Transverse colon (tissue), 4 donors: ENCODE measurements around the gene AKR7A2.
"Not testable (repeated sequence)": the region's sequence is repeated elsewhere in the genome, so short reads cannot be mapped to it uniquely, and the experiment has no call there.

ENCODE experiments used
- EP300 ChIP-seq: sonication (generic); formaldehyde crosslinking; IDR thresholded peaks from one replicate; pipeline ENCODE4 v1.6.1; 2017; ENCODE audit warnings: antibody characterized with exemption, low read depth
- POLR2A ChIP-seq: fragments of 450-650 bp; IDR thresholded peaks from one replicate; pipeline ENCODE4 v1.6.1; 2016; ENCODE audit warnings: antibody characterized with exemption, mild to moderate bottlenecking, moderate library complexity
- POLR2AphosphoS5 ChIP-seq, 3 donors: sonication (generic); formaldehyde crosslinking; IDR thresholded peaks; one replicate each; pipeline ENCODE4 v1.6.1; 2016; ENCODE audit warnings: antibody characterized with exemption in 3 of 3
- TF ChIP-seq, protein P1 (sequence below), 5 experiments: fragments of 200-600 bp in 3 of 5; fragments of 450-650 bp in 2 of 5; sonication (generic) in 3 of 5; IDR thresholded peaks; 1 replicate in 2 of 5; 2 replicates in 3 of 5; pipeline ENCODE4 v1.5.1; 2016 to 2017; ENCODE audit warnings: antibody characterized with exemption in 5 of 5, inconsistent platforms in 3 of 5, mild to moderate bottlenecking in 2 of 5, moderate library complexity in 1 of 5

- TF ChIP-seq, protein P1, sequence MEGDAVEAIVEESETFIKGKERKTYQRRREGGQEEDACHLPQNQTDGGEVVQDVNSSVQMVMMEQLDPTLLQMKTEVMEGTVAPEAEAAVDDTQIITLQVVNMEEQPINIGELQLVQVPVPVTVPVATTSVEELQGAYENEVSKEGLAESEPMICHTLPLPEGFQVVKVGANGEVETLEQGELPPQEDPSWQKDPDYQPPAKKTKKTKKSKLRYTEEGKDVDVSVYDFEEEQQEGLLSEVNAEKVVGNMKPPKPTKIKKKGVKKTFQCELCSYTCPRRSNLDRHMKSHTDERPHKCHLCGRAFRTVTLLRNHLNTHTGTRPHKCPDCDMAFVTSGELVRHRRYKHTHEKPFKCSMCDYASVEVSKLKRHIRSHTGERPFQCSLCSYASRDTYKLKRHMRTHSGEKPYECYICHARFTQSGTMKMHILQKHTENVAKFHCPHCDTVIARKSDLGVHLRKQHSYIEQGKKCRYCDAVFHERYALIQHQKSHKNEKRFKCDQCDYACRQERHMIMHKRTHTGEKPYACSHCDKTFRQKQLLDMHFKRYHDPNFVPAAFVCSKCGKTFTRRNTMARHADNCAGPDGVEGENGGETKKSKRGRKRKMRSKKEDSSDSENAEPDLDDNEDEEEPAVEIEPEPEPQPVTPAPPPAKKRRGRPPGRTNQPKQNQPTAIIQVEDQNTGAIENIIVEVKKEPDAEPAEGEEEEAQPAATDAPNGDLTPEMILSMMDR (IDR thresholded peaks at IDR 0.05), result not testable (repeated sequence)
- TF ChIP-seq EP300; POLR2AphosphoS5 (IDR thresholded peaks at IDR 0.05); POLR2A: not testable (repeated sequence)
These were observed 26.1 kb downstream of the AKR7A2 start for GRCh38 chr1:19285807-19286206.
